Stimulated activated effector memory CD8-positive, alpha-beta T cell treated with anti-CD3 and anti-CD28 coated beads, Interleukin-12 subunit alpha, Interleukin-12 subunit beta, amount 100 ng/mL, for 72 hours (primary cell): Measurements from ENCODE around the gene TBX20.
"Not testable (repeated sequence)": the region's sequence is repeated elsewhere in the genome, so short reads cannot be mapped to it uniquely, and the experiment has no call there.

ENCODE experiments used
- ATAC-seq: fragments of 150-1000 bp; cut with Tn5 transposase; 2 replicates; pipeline ENCODE4 v1.10.0; 2021
- DNase-seq, 2 donors: peaks; one replicate each; pipeline ENCODE4 v3.0.0; 2021 to 2022; ENCODE audit warnings: low spot score in 2 of 2
- H3K27ac Mint-ChIP-seq: one replicate; pipeline ENCODE4 v1.8.0; 2022; ENCODE audit warnings: mild to moderate bottlenecking, mixed read lengths
- H3K36me3 Mint-ChIP-seq: one replicate; pipeline ENCODE4 v1.8.0; 2022; ENCODE audit warnings: mild to moderate bottlenecking, mixed read lengths
- H3K4me1 Mint-ChIP-seq: one replicate; pipeline ENCODE4 v1.8.0; 2022; ENCODE audit warnings: mixed read lengths
- H3K4me3 Mint-ChIP-seq: one replicate; pipeline ENCODE4 v1.8.0; 2022; ENCODE audit warnings: mild to moderate bottlenecking, mixed read lengths
- H3K9me3 Mint-ChIP-seq: one replicate; pipeline ENCODE4 v1.8.0; 2022; ENCODE audit warnings: mixed read lengths

Gene TBX20

GRCh38 chr7:35204850-35205249 is 49.0 kb downstream of the TBX20 start:
- not testable (repeated sequence) for ATAC-seq, H3K4me1 Mint-ChIP-seq, H3K27ac Mint-ChIP-seq, H3K9me3 Mint-ChIP-seq, H3K36me3 Mint-ChIP-seq, H3K4me3 Mint-ChIP-seq, DNase-seq

- not testable (repeated sequence) for H3K9me3 Mint-ChIP-seq, DNase-seq, H3K4me1 Mint-ChIP-seq, ATAC-seq, H3K36me3 Mint-ChIP-seq, H3K27ac Mint-ChIP-seq, H3K4me3 Mint-ChIP-seq
Measured at GRCh38 chr7:35204031-35204430, 49.9 kb downstream of the TBX20 start.

GRCh38 chr7:35202353-35202752 is 51.5 kb downstream of the TBX20 start:
- H3K4me1 Mint-ChIP-seq, ATAC-seq, H3K27ac Mint-ChIP-seq, DNase-seq, H3K4me3 Mint-ChIP-seq, H3K36me3 Mint-ChIP-seq, H3K9me3 Mint-ChIP-seq: not testable (repeated sequence)

- DNase-seq, H3K4me1 Mint-ChIP-seq, H3K9me3 Mint-ChIP-seq, H3K27ac Mint-ChIP-seq, H3K36me3 Mint-ChIP-seq, H3K4me3 Mint-ChIP-seq, ATAC-seq: not testable (repeated sequence)
Measured at GRCh38 chr7:35200170-35200569, 53.7 kb downstream of the TBX20 start.

- H3K4me1 Mint-ChIP-seq, H3K9me3 Mint-ChIP-seq, ATAC-seq, H3K27ac Mint-ChIP-seq, DNase-seq, H3K36me3 Mint-ChIP-seq, H3K4me3 Mint-ChIP-seq: not testable (repeated sequence)
Measured at GRCh38 chr7:35198370-35199140, 55.3 kb downstream of the TBX20 start.

- H3K27ac Mint-ChIP-seq, H3K36me3 Mint-ChIP-seq, ATAC-seq, H3K9me3 Mint-ChIP-seq, H3K4me1 Mint-ChIP-seq, H3K4me3 Mint-ChIP-seq, DNase-seq: not testable (repeated sequence)
Measured at GRCh38 chr7:35191571-35191970, 62.3 kb downstream of the TBX20 start.

- not testable (repeated sequence) for H3K27ac Mint-ChIP-seq, H3K36me3 Mint-ChIP-seq, H3K9me3 Mint-ChIP-seq, ATAC-seq, DNase-seq, H3K4me3 Mint-ChIP-seq
- H3K4me1 Mint-ChIP-seq, result peaks cover 11% of the 10 kb centered on the region
Measured at GRCh38 chr7:35190146-35190773, 63.6 kb downstream of the TBX20 start.

- not testable (repeated sequence) for H3K27ac Mint-ChIP-seq, H3K9me3 Mint-ChIP-seq, ATAC-seq, DNase-seq, H3K36me3 Mint-ChIP-seq
- Mint-ChIP-seq H3K4me1 (peaks cover 11% of the 10 kb centered on the region), H3K4me3 (peak overlapping the region; percentile 63)
Measured at GRCh38 chr7:35186751-35187150, 67.1 kb downstream of the TBX20 start.

GRCh38 chr7:35185908-35186731 is 67.8 kb downstream of the TBX20 start:
- DNase-seq (no peak), ATAC-seq (peak; percentile 32)
- Mint-ChIP-seq H3K9me3 (no peaks in the 10 kb centered on the region), H3K4me3 (peak overlapping the region; percentile 63), H3K27ac (no peak overlapping the region), H3K4me1 (peaks cover 11% of the 10 kb centered on the region), H3K36me3 (no peaks in the 10 kb centered on the region)

GRCh38 chr7:35185578-35185907 is 68.4 kb downstream of the TBX20 start:
- Mint-ChIP-seq H3K4me3 (peak overlapping the region; percentile 63), H3K4me1 (peaks cover 11% of the 10 kb centered on the region)
- H3K36me3 Mint-ChIP-seq, H3K9me3 Mint-ChIP-seq, DNase-seq, ATAC-seq, H3K27ac Mint-ChIP-seq: not testable (repeated sequence)

GRCh38 chr7:35184961-35185360 is 68.9 kb downstream of the TBX20 start:
- peaks cover 11% of the 10 kb centered on the region for H3K4me1 Mint-ChIP-seq
- H3K36me3 Mint-ChIP-seq, ATAC-seq, H3K4me3 Mint-ChIP-seq, H3K9me3 Mint-ChIP-seq, H3K27ac Mint-ChIP-seq, DNase-seq: not testable (repeated sequence)

- not testable (repeated sequence) for H3K4me3 Mint-ChIP-seq, H3K9me3 Mint-ChIP-seq, ATAC-seq, DNase-seq, H3K36me3 Mint-ChIP-seq, H3K27ac Mint-ChIP-seq
- H3K4me1 Mint-ChIP-seq, result peaks cover 11% of the 10 kb centered on the region
Measured at GRCh38 chr7:35183873-35184503, 69.9 kb downstream of the TBX20 start.

- H3K4me1 Mint-ChIP-seq, H3K4me3 Mint-ChIP-seq, ATAC-seq, H3K27ac Mint-ChIP-seq, H3K9me3 Mint-ChIP-seq, DNase-seq, H3K36me3 Mint-ChIP-seq: not testable (repeated sequence)
Measured at GRCh38 chr7:35180665-35181064, 73.2 kb downstream of the TBX20 start.

- not testable (repeated sequence) for H3K27ac Mint-ChIP-seq, H3K9me3 Mint-ChIP-seq, H3K4me1 Mint-ChIP-seq, ATAC-seq, DNase-seq, H3K36me3 Mint-ChIP-seq, H3K4me3 Mint-ChIP-seq
Measured at GRCh38 chr7:35173176-35173575, 80.7 kb downstream of the TBX20 start.

GRCh38 chr7:35172131-35172530 is 81.8 kb downstream of the TBX20 start:
- not testable (repeated sequence) for H3K4me1 Mint-ChIP-seq, H3K9me3 Mint-ChIP-seq, DNase-seq, H3K36me3 Mint-ChIP-seq, H3K27ac Mint-ChIP-seq, ATAC-seq, H3K4me3 Mint-ChIP-seq
